HG03442 (cell line): Measurements from ENCODE around the gene ANKRD13D.

Experiments used
- ATAC-seq: cut with Tn5 transposase; IDR thresholded peaks from one replicate; pipeline ENCODE4 v1.9.1; 2021; ENCODE audit warnings: mild to moderate bottlenecking, moderate library complexity; ENCODE audit not compliant: unreplicated experiment

The ANKRD13D gene

GRCh38 chr11:67302571-67303131, 13.5 kb downstream of the ANKRD13D start:
- no peak for ATAC-seq

GRCh38 chr11:67303132-67303834, 14.2 kb downstream of the ANKRD13D start, which contains the start of gene SSH3:
TSS of gene SSH3 (plus strand) at chr11:67303530. CDS start at chr11:67303626, 96 bp downstream.
- no peak for ATAC-seq

GRCh38 chr11:67303835-67304411, 14.8 kb downstream of the ANKRD13D start:
- ATAC-seq = no peak

GRCh38 chr11:67304511-67305113, 15.5 kb downstream of the ANKRD13D start:
- no peak for ATAC-seq

GRCh38 chr11:67306769-67307544, 17.9 kb downstream of the ANKRD13D start:
- ATAC-seq = no peak

- no peak for ATAC-seq
Measured at GRCh38 chr11:67307545-67308001, 18.5 kb downstream of the ANKRD13D start.

GRCh38 chr11:67308031-67308866, 19.1 kb downstream of the ANKRD13D start:
- no peak for ATAC-seq

- ATAC-seq = no peak
Measured at GRCh38 chr11:67309166-67309565, 20.1 kb downstream of the ANKRD13D start.

GRCh38 chr11:67309661-67310061, 20.6 kb downstream of the ANKRD13D start:
- no peak for ATAC-seq

GRCh38 chr11:67310246-67311050, 21.3 kb downstream of the ANKRD13D start:
- no peak for ATAC-seq

- ATAC-seq = no peak
Measured at GRCh38 chr11:67311051-67311555, 22.0 kb downstream of the ANKRD13D start.

- ATAC-seq = no peak
Measured at GRCh38 chr11:67311556-67312082, 22.5 kb downstream of the ANKRD13D start.

- no peak for ATAC-seq
Measured at GRCh38 chr11:67312187-67313021, 23.3 kb downstream of the ANKRD13D start.

GRCh38 chr11:67313125-67313890, 24.2 kb downstream of the ANKRD13D start:
- no peak for ATAC-seq

GRCh38 chr11:67314218-67314617, 25.1 kb downstream of the ANKRD13D start:
- ATAC-seq = no peak

GRCh38 chr11:67315325-67315909, 26.3 kb downstream of the ANKRD13D start:
- no peak for ATAC-seq

GRCh38 chr11:67316882-67317204, 27.7 kb downstream of the ANKRD13D start:
- ATAC-seq = no peak
